ACC112 (cell line): ENCODE data around the gene HOXC10.

Source experiments
- H2AFZ ChIP-seq: fragments of 200-600 bp; sonication (generic); one replicate; pipeline ENCODE4 v1.6.0; 2017; ENCODE audit warnings: antibody characterized with exemption, low read length; ENCODE audit not compliant: unreplicated experiment
- H3K27ac ChIP-seq: fragments of 200-600 bp; sonication (generic); 2 replicates; pipeline ENCODE4 v1.5.1; 2014; ENCODE audit warnings: low read depth, mild to moderate bottlenecking, antibody characterized with exemption, low read length, moderate library complexity
- H3K27me3 ChIP-seq: fragments of 200-600 bp; sonication (generic); 2 replicates; pipeline ENCODE4 v1.6.1; 2014; ENCODE audit warnings: mild to moderate bottlenecking, antibody characterized with exemption, low read length, moderate library complexity, mixed read lengths; ENCODE audit not compliant: insufficient read depth
- H3K36me3 ChIP-seq: fragments of 200-600 bp; sonication (generic); 2 replicates; pipeline ENCODE4 v1.6.1; 2016; ENCODE audit warnings: mild to moderate bottlenecking, antibody characterized with exemption, low read length, moderate library complexity, mixed read lengths; ENCODE audit not compliant: insufficient read depth
- H3K4me1 ChIP-seq: fragments of 200-600 bp; sonication (generic); one replicate; pipeline ENCODE4 v1.6.1; 2016; ENCODE audit warnings: low read length, mixed read lengths; ENCODE audit not compliant: insufficient read depth, unreplicated experiment, control insufficient read depth
- H3K4me3 ChIP-seq: fragments of 200-600 bp; sonication (generic); 2 replicates; pipeline ENCODE4 v1.5.1; 2014; ENCODE audit warnings: mild to moderate bottlenecking, low read depth, low read length
- H3K79me2 ChIP-seq: fragments of 200-600 bp; sonication (generic); one replicate; pipeline ENCODE4 v1.6.0; 2016; ENCODE audit warnings: low read length; ENCODE audit not compliant: control insufficient read depth, unreplicated experiment, insufficient read depth

HOXC10 gene

DNA sequence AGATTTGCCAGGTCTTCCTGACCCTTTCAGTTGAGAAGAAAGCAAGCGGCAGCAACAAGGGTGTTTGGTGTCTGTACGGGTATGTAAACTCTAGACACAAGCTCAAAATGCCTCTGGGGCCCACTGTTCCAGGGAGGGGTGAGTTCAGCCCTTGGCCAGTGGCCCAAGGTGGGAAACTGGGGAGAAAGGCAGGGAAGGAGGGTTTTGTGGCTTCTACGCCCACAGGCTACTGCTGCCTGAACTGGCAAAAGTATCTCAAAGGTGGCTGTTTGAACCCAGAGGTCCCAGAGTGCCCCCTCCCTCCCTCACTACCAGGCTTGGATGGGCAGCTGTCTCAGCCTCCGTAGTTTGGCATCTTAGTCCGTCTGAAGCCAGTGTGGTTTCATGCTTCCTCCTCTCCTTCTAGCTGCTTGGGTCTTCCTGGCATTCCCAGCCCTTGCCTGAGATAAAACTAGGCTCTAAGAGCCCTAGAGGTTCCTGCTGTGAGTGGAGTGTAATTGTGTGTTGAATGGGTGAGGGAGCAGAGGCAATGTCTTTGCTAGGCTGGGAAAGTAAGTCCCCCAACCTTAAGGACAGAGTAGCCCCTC lies 53.4 kb downstream of the HOXC10 start:
- no peaks in the 10 kb centered on the region for H3K36me3 ChIP-seq
- no peak overlapping the region for H2AFZ ChIP-seq
- no peak overlapping the region for H3K27ac ChIP-seq
- H3K79me2 ChIP-seq, result no peaks in the 10 kb centered on the region
- H3K4me3 ChIP-seq, result no peak overlapping the region
- H3K27me3 ChIP-seq, result no peaks in the 10 kb centered on the region
- peaks cover 9% of the 10 kb centered on the region for H3K4me1 ChIP-seq

DNA sequence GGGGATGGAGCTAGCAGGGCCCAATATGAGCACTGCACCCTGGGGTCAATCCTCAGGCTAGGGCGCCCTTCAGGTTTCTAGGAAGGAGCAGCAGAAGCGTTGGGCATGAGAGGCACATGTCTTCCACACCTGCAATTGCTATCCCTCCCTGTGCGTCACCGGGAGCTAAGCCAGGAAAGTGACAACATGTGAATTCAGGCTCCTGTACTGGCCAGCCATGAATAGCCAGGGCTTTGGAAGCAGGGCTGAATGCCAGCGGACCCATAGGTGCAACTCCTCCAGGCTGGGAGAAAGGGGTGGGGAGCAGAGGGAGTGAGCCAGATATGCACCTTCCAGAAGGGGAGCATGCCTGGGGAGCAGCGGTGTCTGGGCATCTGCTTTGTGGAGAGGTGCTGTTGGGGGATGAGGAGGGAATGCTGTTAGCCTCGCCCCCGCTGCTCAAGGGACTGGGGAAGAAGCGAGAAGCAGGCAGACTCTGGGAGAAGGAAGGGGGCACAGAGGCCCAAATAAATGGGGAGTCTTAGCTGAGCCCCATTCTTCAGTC lies 54.0 kb downstream of the HOXC10 start:
- Histone ChIP-seq H3K36me3 (no peaks in the 10 kb centered on the region), H3K4me1 (peaks cover 9% of the 10 kb centered on the region), H3K27me3 (no peaks in the 10 kb centered on the region), H3K4me3 (no peak overlapping the region), H2AFZ (no peak overlapping the region), H3K27ac (no peak overlapping the region), H3K79me2 (no peaks in the 10 kb centered on the region)

- Histone ChIP-seq H3K36me3 (no peaks in the 10 kb centered on the region), H3K79me2 (no peaks in the 10 kb centered on the region), H3K4me3 (peak overlapping the region; percentile 27; the same call in 1 of the 2 replicates), H3K4me1 (peaks cover 6% of the 10 kb centered on the region), H2AFZ (no peak overlapping the region), H3K27ac (no peak overlapping the region), H3K27me3 (no peaks in the 10 kb centered on the region)
Measured at GRCh38 chr12:54039417-54040147, 54.6 kb downstream of the HOXC10 start.
